HepG2 (cell line): Measurements from ENCODE around the gene SRCAP. TPM values are rescaled to one million over a fixed set of nuclear protein-coding genes. Genes with fewer than 3 reads are reported as not detected.
A peak's percentile ranks its signal among the peaks of the same experiment; 100 is the strongest.

ENCODE experiments used
- ATAC-seq: fragments of 200-7000 bp; cut with Tn5 transposase; 3 replicates; pipeline ENCODE4 v1.9.1; 2020; ENCODE audit warnings: mild to moderate bottlenecking, moderate library complexity
- BruUV-seq: library from RNA; stranded (reverse); fragments of 400-500 nt; replicated peaks from 2 replicates; lab custom pipeline; 2021; lab: Mats Ljungman, UMichigan
- CTCF ChIA-PET: fragments of 300-600 bp; formaldehyde crosslinking; extraction: SDS; loops from one replicate; lab custom pipeline; 2021; ENCODE audit warnings: low total read pairs, inconsistent platforms, low intra/inter-chr PET ratio; lab: Yijun Ruan, JAX
- POLR2A ChIA-PET: fragments of 350-600 bp; sonication (Branson Sonifier 250); formaldehyde crosslinking; loops from one replicate; lab custom pipeline; 2020; ENCODE audit warnings: antibody characterized with exemption, inconsistent platforms; lab: Yijun Ruan, JAX
- DNase-seq: peaks from one replicate; pipeline ENCODE4 v3.0.0-alpha.2; 2015; ENCODE audit warnings: low spot score
- FAIRE-seq: peaks from 3 replicates; lab custom pipeline; 2011; peaks lifted over from hg19 to GRCh38; lab: Jason Lieb, UNC
- H2AFZ ChIP-seq: one replicate; pipeline ENCODE4 v1.6.1; 2011; ENCODE audit warnings: low read length, inconsistent platforms
- H3K27ac ChIP-seq: fragments of 300-600 bp; 3 replicates; pipeline ENCODE4 v1.8.0; 2011; ENCODE audit warnings: mixed run types, mild to moderate bottlenecking, mixed read lengths, low read length, inconsistent platforms; ENCODE audit not compliant: insufficient read depth; ENCODE audit errors: extremely low read length
- H3K27me3 ChIP-seq, 2 experiments: fragments of 200-600 bp in 1 of 2; 2 replicates in 1 of 2; 3 replicates in 1 of 2; pipeline versions ENCODE4 v1.6.0 to v1.8.0; 2011; ENCODE audit warnings: low read length in 2 of 2, mild to moderate bottlenecking in 2 of 2, moderate library complexity in 2 of 2, inconsistent platforms in 1 of 2; ENCODE audit not compliant: insufficient read depth in 2 of 2, control insufficient read depth in 1 of 2
- H3K36me3 ChIP-seq, 2 experiments: fragments of 200-600 bp in 1 of 2; replicated peaks in 1 of 2; 2 replicates in 1 of 2; 3 replicates in 1 of 2; pipeline versions ENCODE4 v1.5.1 to v1.8.0; 2011; ENCODE audit warnings: low read length in 2 of 2, inconsistent platforms in 1 of 2; ENCODE audit not compliant: insufficient read depth in 2 of 2, control insufficient read depth in 1 of 2
- H3K4me1 ChIP-seq: 2 replicates; pipeline ENCODE4 v1.5.1; 2012; ENCODE audit warnings: low read length, inconsistent platforms; ENCODE audit not compliant: insufficient read depth
- H3K4me2 ChIP-seq: 2 replicates; pipeline ENCODE4 v1.6.0; 2011; ENCODE audit warnings: low read depth, low read length, inconsistent platforms
- H3K4me3 ChIP-seq, 3 experiments: fragments of 200-600 bp in 1 of 3; sonication (generic), shearing (Covaris generic) in 1 of 3; replicated peaks in 1 of 3; 2 replicates each; pipeline ENCODE4 v1.5.1; 2011 to 2016; ENCODE audit warnings: low read length in 3 of 3, inconsistent platforms in 2 of 3, low read depth in 2 of 3, mild to moderate bottlenecking in 2 of 3, control low read depth in 1 of 3, mixed read lengths in 1 of 3; ENCODE audit not compliant: insufficient read depth in 1 of 3
- H3K79me2 ChIP-seq: one replicate; pipeline ENCODE4 v1.6.1; 2011; ENCODE audit warnings: low read length, inconsistent platforms; ENCODE audit not compliant: insufficient read depth
- H3K9ac ChIP-seq: 2 replicates; pipeline ENCODE4 v1.6.0; 2011; ENCODE audit warnings: mild to moderate bottlenecking, low read depth, low read length, inconsistent platforms; ENCODE audit not compliant: insufficient read depth
- H3K9me3 ChIP-seq: 2 replicates; pipeline ENCODE4 v1.5.1; 2012; ENCODE audit warnings: mild to moderate bottlenecking, low read length
- H4K20me1 ChIP-seq: 2 replicates; pipeline ENCODE4 v1.6.0; 2011; ENCODE audit warnings: inconsistent platforms, mild to moderate bottlenecking, low read length, moderate library complexity; ENCODE audit not compliant: insufficient read depth
- AGO2 ChIP-seq: fragments of 200-400 bp; formaldehyde crosslinking; optimal IDR thresholded peaks from 2 replicates; pipeline ENCODE3; 2017; ENCODE audit warnings: mild to moderate bottlenecking, low read depth, low read length, moderate library complexity
- CEBPB ChIP-seq: IDR thresholded peaks from 2 replicates; pipeline ENCODE4 v1.6.1; 2011; ENCODE audit warnings: low read depth, low read length, improper control_type of control experiment, borderline replicate concordance
- E2F5 ChIP-seq: sonication (generic); formaldehyde crosslinking; conservative IDR thresholded peaks from 2 replicates; pipeline ENCODE4 v1.4.0; 2020; ENCODE audit warnings: missing genetic modification reagents
- GTF3A ChIP-seq: sonication (generic); formaldehyde crosslinking; conservative IDR thresholded peaks from 2 replicates; pipeline ENCODE4 v1.4.0; 2020; ENCODE audit warnings: mild to moderate bottlenecking, missing genetic modification reagents
- GZF1 ChIP-seq: sonication (generic); formaldehyde crosslinking; IDR thresholded peaks from 2 replicates; pipeline ENCODE4 v1.5.1; 2020; ENCODE audit warnings: mild to moderate bottlenecking, missing genetic modification reagents
- KAT7 ChIP-seq: IDR thresholded peaks from 2 replicates; pipeline ENCODE4 v1.6.1; 2018; ENCODE audit warnings: borderline replicate concordance, missing compliant biosample characterization
- NFIB ChIP-seq: sonication (generic); formaldehyde crosslinking; IDR thresholded peaks from 2 replicates; pipeline ENCODE4 v1.9.0; 2021; ENCODE audit warnings: missing genetic modification reagents, mild to moderate bottlenecking, borderline replicate concordance
- PAF1 ChIP-seq: IDR thresholded peaks from 2 replicates; pipeline ENCODE4 v1.6.1; 2016; ENCODE audit warnings: missing genetic modification reagents, missing compliant biosample characterization
- POLR2AphosphoS5 ChIP-seq: IDR thresholded peaks from 2 replicates; pipeline ENCODE4 v1.6.1; 2012; ENCODE audit warnings: low read depth, low read length
- POLR2G ChIP-seq: fragments of 200-400 bp; formaldehyde crosslinking; IDR thresholded peaks from 2 replicates; pipeline ENCODE4 v1.6.1; 2018; ENCODE audit warnings: mild to moderate bottlenecking, low read depth, low read length, moderate library complexity
- RXRB ChIP-seq: IDR thresholded peaks from 2 replicates; pipeline ENCODE4 v1.6.1; 2016; ENCODE audit warnings: borderline replicate concordance, missing genetic modification reagents, missing compliant biosample characterization
- SALL1 ChIP-seq: sonication (generic); formaldehyde crosslinking; IDR thresholded peaks from 2 replicates; pipeline ENCODE4 v1.8.0; 2022; ENCODE audit warnings: mild to moderate bottlenecking, missing genetic modification reagents
- STAT5B ChIP-seq: sonication (generic); formaldehyde crosslinking; IDR thresholded peaks from 2 replicates; pipeline ENCODE4 v1.4.0; 2020; ENCODE audit warnings: missing genetic modification reagents
- ZFP36L2 ChIP-seq: sonication (generic); formaldehyde crosslinking; IDR thresholded peaks from 2 replicates; pipeline ENCODE4 v1.4.0; 2020; ENCODE audit warnings: missing genetic modification reagents
- ZFY ChIP-seq: sonication (generic); formaldehyde crosslinking; IDR thresholded peaks from 2 replicates; pipeline ENCODE4 v1.4.0; 2020; ENCODE audit warnings: missing genetic modification reagents
- ZGPAT ChIP-seq: IDR thresholded peaks from 2 replicates; pipeline ENCODE4 v1.6.1; 2016; ENCODE audit warnings: mild to moderate bottlenecking
- ZSCAN31 ChIP-seq: sonication (generic); formaldehyde crosslinking; IDR thresholded peaks from 2 replicates; pipeline ENCODE4 v1.5.0; 2020; ENCODE audit warnings: low read depth, mild to moderate bottlenecking, missing genetic modification reagents
- WGBS: methylation state at CpG from one replicate; pipeline ENCODE4 v1.1.6; 2017; ENCODE audit warnings: low lambda C conversion rate; 5-methylcytosine and 5-hydroxymethylcytosine counted together
- in situ Hi-C: cut with HindIII; loops from 2 replicates; pipeline ENCODE4 v1.10.0; 2017; ENCODE audit warnings: low pct_unique_long_range_greater_than_20kb; ENCODE audit not compliant: extremely low pct_ligation_motif_present
- intact Hi-C: fragments of 100-400 bp; cut with micrococcal nuclease; formaldehyde crosslinking; loops from one replicate; pipeline ENCODE4 v1.10.0; 2022; ENCODE audit not compliant: unreplicated experiment
- polyA plus RNA-seq, 8 experiments: library from polyadenylated mRNA; depleted of rRNA in 3 of 8; stranded (reverse) in 7 of 8; unstranded in 1 of 8; fragments of >200 nt; fragmentation: Illumina TruSeq in 4 of 8; extraction: Trizol in 4 of 8; gene quantifications; 2 replicates each; pipeline versions ENCODE4 v1.2.1 to v1.2.3, GENCODE V29; 2011 to 2016; ENCODE audit warnings: low read depth in 4 of 8, missing spikeins in 1 of 8, mixed read lengths in 1 of 8; ENCODE audit not compliant: insufficient read depth in 1 of 8
- total RNA-seq, 5 experiments: library from RNA; depleted of rRNA; stranded (reverse); fragments of >200 nt; fragmentation: Illumina TruSeq; extraction: Trizol; gene quantifications; 2 replicates each; pipeline ENCODE4 v1.2.3, GENCODE V29; 2016; ENCODE audit warnings: low read depth in 1 of 5
- TF ChIP-seq, protein P1 (sequence below): sonication (generic); formaldehyde crosslinking; IDR thresholded peaks from 2 replicates; pipeline ENCODE4 v1.8.1; 2023; ENCODE audit warnings: mild to moderate bottlenecking, moderate library complexity, missing genetic modification reagents

SRCAP gene
- total and polyA plus RNA-seq, 2 of the 13 experiments (the other 11 are each of a cell fraction or from before 2014, with no cell fraction given), result 4.9 to 9.0 TPM

DNA sequence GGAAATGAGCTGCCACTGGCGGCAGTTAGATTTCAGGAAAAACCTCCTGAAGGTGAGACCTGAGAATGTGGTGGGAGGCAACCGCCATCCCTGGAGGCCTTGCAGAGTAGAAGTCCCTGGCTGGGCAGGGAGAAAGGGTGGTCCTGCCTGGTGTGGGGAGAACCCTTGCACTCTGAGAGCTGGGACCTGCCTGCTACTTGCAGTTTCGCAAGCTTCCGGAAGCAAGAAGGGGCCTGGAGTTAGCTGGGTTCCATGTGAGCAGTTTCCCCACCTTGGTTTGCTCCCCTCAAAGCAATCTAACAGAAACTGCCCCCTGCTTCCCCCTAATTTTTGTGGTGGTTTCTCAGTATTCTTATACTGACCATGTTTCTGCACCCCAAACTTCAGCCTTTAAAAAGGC is 81.6 kb downstream of the SRCAP start (continued):
- TF ChIP-seq ZGPAT (0 out of 2 replicates have a peak, but pooled peaks have one; percentile 19), POLR2AphosphoS5 (peak; percentile 15; the same call in 1 of the 2 replicates), POLR2G (0 out of 2 replicates have a peak, but pooled peaks have one; percentile 21), PAF1 (CRISPR knock-in tag) (peak; percentile 63), CEBPB (peak; percentile 45; the same call in 1 of the 2 replicates), ZFY (0 out of 2 replicates have a peak, but pooled peaks have one; percentile 12), GTF3A (CRISPR knock-in tag) (no peak), RXRB (no peak), SALL1 (CRISPR knock-in tag) (no peak), KAT7 (CRISPR knock-in tag) (0 out of 2 replicates have a peak, but pooled peaks have one; percentile 25), GZF1 (CRISPR knock-in tag) (no peak), ZSCAN31 (CRISPR knock-in tag) (0 out of 2 replicates have a peak, but pooled peaks have one; percentile 24)
- TF ChIP-seq, all 625 proteins: peak for 13

DNA sequence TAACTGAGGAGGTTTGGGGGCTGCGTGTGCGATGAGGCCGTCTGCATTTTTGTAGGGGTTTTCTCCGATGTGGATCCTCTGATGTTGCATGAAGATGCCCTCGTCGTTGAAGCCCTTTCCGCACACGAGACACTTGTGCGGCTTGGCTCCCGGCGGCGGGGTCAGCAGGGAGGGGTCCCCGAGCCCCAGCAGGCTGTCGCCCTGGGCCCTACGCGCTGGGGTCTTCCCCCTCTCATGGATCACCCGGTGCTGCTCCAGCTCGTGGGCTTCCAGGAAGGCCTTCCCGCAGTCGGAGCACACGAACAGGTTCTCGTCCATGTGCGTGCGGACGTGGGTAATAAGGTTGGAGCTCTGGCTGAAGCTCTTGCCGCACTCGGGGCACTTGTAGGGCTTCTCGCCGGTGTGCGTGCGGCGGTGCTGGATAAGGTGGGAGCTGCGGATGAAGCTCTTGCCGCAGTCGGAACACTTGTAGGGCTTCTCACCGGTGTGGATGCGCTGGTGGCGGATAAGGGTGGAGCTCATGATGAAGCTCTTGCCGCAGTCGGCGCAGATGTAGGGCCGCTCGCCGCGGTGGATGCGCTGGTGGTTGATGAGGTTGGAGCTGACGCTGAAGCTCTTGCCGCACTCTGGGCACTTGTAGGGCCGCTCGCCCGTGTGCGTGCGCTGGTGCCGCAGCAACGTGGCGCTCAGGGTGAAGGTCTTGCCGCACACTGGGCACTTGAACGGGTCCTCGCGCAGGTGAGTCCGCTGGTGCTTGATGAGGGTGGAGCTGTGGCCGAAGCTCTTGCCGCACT is 83.7 kb downstream of the SRCAP start:
- in situ Hi-C loops (no loop called here), intact Hi-C loops (no loop called here)
- no peaks in the 10 kb centered on the region; the same call in 1 of the 2 replicates for H4K20me1 ChIP-seq
- no peaks in the 10 kb centered on the region; a peak in 1 of 5 replicates for H3K27me3 ChIP-seq
- DNase-seq, result no peak
- ChIA-PET CTCF (no interaction called here), POLR2A (interaction anchor here (1.3 to 4.2 kb wide), 2 partner anchors 24 to 32 kb away, joined by 4 to 30 read pairs; no protein-coding TSS in a partner anchor)
- H3K4me3 ChIP-seq, result no peak overlapping the region
- peaks cover 26% of the 10 kb centered on the region for H3K4me1 ChIP-seq
- 98% methylated on average over 61 of the region's 63 CpGs for WGBS
- H3K9ac ChIP-seq, result no peak overlapping the region
- peaks cover 19 to 29% of the 10 kb centered on the region in 2 experiments for H3K36me3 ChIP-seq
- no peak overlapping the region for H3K4me2 ChIP-seq
- peaks cover 26% of the 10 kb centered on the region for H3K79me2 ChIP-seq
- no peak overlapping the region for H3K27ac ChIP-seq
- ATAC-seq, result no peak
- FAIRE-seq, result no peak
- H3K9me3 ChIP-seq, result no peaks in the 10 kb centered on the region
- H2AFZ ChIP-seq, result no peak overlapping the region
- no TSS peak for BruUV-seq
- TF ChIP-seq ZFP36L2, result no peak
- TF ChIP-seq NFIB (CRISPR knock-in tag), result no peak
- TF ChIP-seq E2F5 (CRISPR knock-in tag), result no peak
- TF ChIP-seq, protein P1, sequence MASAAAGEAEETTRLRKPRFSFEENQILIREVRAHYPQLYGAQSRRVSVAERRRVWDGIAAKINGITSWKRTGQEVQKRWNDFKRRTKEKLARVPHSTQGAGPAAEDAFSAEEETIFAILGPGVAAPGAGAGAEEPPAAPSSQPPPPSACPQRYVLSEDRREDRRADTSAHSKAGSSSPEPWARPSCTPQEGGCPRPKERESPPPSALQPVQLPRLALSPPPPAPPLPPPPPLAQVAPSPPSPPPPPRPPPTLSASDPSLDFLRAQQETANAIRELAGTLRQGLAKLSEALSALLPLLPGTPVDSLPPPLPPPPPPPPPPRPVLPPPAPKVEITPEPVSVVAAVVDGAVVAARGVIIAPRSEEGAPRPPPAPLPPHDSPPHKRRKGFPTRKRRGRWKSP (CRISPR knock-in tag), result no peak
- no peak for TF ChIP-seq STAT5B (CRISPR knock-in tag)
- peak; percentile 4 for TF ChIP-seq AGO2
